Body of pancreas (tissue), 4 donors: Measurements from ENCODE around the gene RTL1. TPM values are rescaled to one million over a fixed set of nuclear protein-coding genes. Genes with fewer than 3 reads are reported as not detected.

ENCODE experiments used
- ATAC-seq: fragments of 150-250 bp; one replicate; pipeline ENCODE4 v1.9.1; 2016
- DNase-seq, 4 donors: peaks; one replicate each; pipeline ENCODE4 v3.0.0-alpha.2; 2019
- H3K27ac ChIP-seq, 4 donors: fragments of 200-600 bp; sonication (generic); 1 replicate in 3 of 4; 2 replicates in 1 of 4; pipeline versions ENCODE4 v1.5.1 to v1.6.1; 2016 to 2019; ENCODE audit warnings: mild to moderate bottlenecking in 1 of 4, mixed read lengths in 1 of 4, moderate library complexity in 1 of 4
- H3K27me3 ChIP-seq, 2 donors: fragments of 200-600 bp; sonication (generic); one replicate each; pipeline ENCODE4 v1.6.0; 2016; ENCODE audit warnings: mild to moderate bottlenecking in 1 of 2
- H3K36me3 ChIP-seq, 2 donors: fragments of 200-600 bp; sonication (generic); replicated peaks in 1 of 2; 2 replicates each; pipeline ENCODE4 v1.5.1; 2016; ENCODE audit warnings: low read depth in 2 of 2; ENCODE audit not compliant: insufficient read depth in 1 of 2
- H3K4me1 ChIP-seq: fragments of 200-600 bp; sonication (generic); one replicate; pipeline ENCODE4 v1.6.0; 2016
- H3K4me3 ChIP-seq, 2 donors: fragments of 200-600 bp; sonication (generic); 1 replicate in 1 of 2; 2 replicates in 1 of 2; pipeline ENCODE4 v1.5.1; 2016 to 2019
- H3K9me3 ChIP-seq, 3 donors: fragments of 200-600 bp; sonication (generic); 1 replicate in 2 of 3; 2 replicates in 1 of 3; pipeline ENCODE4 v1.5.1; 2016
- CTCF ChIP-seq, 7 experiments: fragments of 450-650 bp in 4 of 7; fragments of 200-600 bp in 3 of 7; sonication (generic) in 3 of 7; IDR thresholded peaks; one replicate each; pipeline ENCODE4 v1.5.1; 2016 to 2019; ENCODE audit warnings: antibody characterized with exemption in 7 of 7
- POLR2A ChIP-seq, 3 donors: fragments of 450-650 bp; IDR thresholded peaks; one replicate each; pipeline ENCODE4 v1.6.1; 2016; ENCODE audit warnings: antibody characterized with exemption in 3 of 3, mild to moderate bottlenecking in 2 of 3
- WGBS, 2 donors: methylation state at CpG; one replicate each; pipeline ENCODE4 v1.1.5; 2017; 5-methylcytosine and 5-hydroxymethylcytosine counted together
- intact Hi-C: fragments of 100-400 bp; cut with DNase I; formaldehyde crosslinking; loops from one replicate; pipeline ENCODE4 v1.15.1; 2023
- total RNA-seq, 2 donors: library from RNA; depleted of rRNA; stranded (reverse); fragments of >200 nt; gene quantifications; one replicate each; pipeline ENCODE4 v1.1.0, GENCODE V29; 2016

The RTL1 gene
- total RNA-seq, 2 donors from 2014 or later: 0.26 TPM; not detected in 1

- DNase-seq (no peak), ATAC-seq (no peak)
- H3K4me1 ChIP-seq: peaks cover under 1% of the 10 kb centered on the region
- no peaks in the 10 kb centered on the region for H3K36me3 ChIP-seq
- no peaks in the 10 kb centered on the region for H3K27me3 ChIP-seq
- H3K4me3 ChIP-seq: no peak overlapping the region
- 70 to 84% methylated on average over 4 to 11 of the region's 11 CpGs for WGBS, 2 donors
- TF ChIP-seq POLR2A (IDR thresholded peaks at IDR 0.05): no peak
- H3K27ac ChIP-seq: no peak overlapping the region
- H3K9me3 ChIP-seq: no peaks in the 10 kb centered on the region
- intact Hi-C loops: no loop called here
Observed at GRCh38 chr14:100883789-100884101, 19.8 kb downstream of the RTL1 start.

- DNase-seq (no peak), ATAC-seq (no peak)
- Histone ChIP-seq H3K27ac (no peak overlapping the region), H3K36me3 (no peaks in the 10 kb centered on the region), H3K4me3 (no peak overlapping the region), H3K27me3 (no peaks in the 10 kb centered on the region), H3K4me1 (no peaks in the 10 kb centered on the region), H3K9me3 (no peaks in the 10 kb centered on the region)
- 91 to 92% methylated on average over 37 to 46 of the region's 46 CpGs for WGBS, 2 donors
- intact Hi-C loops: no loop called here
- no peak for TF ChIP-seq CTCF (IDR thresholded peaks at IDR 0.05)
- no peak for TF ChIP-seq POLR2A (IDR thresholded peaks at IDR 0.05)
Observed at GRCh38 chr14:100882991-100883788, 20.3 kb downstream of the RTL1 start.

- WGBS, 2 donors: 88 to 93% methylated on average over 48 to 49 of the region's 49 CpGs
Observed at GRCh38 chr14:100882026-100882967, 21.2 kb downstream of the RTL1 start.

GRCh38 chr14:100881211-100882025 lies 22.1 kb downstream of the RTL1 start:
- Histone ChIP-seq H3K36me3 (no peaks in the 10 kb centered on the region), H3K4me1 (no peaks in the 10 kb centered on the region), H3K9me3 (no peaks in the 10 kb centered on the region), H3K27me3 (no peaks in the 10 kb centered on the region), H3K27ac (no peak overlapping the region), H3K4me3 (no peak overlapping the region)
- DNase-seq: no peak
- no peak for ATAC-seq
- TF ChIP-seq CTCF (IDR thresholded peaks at IDR 0.05): no peak
- intact Hi-C loops: no loop called here
- 89 to 93% methylated on average over 32 to 35 of the region's 38 CpGs for WGBS, 2 donors

More at GRCh38 chr14:100882026-100882967, 21.2 kb downstream of the RTL1 start:
- no peak overlapping the region for H3K4me3 ChIP-seq
- H3K27ac ChIP-seq: no peak overlapping the region
- intact Hi-C loops: no loop called here
- TF ChIP-seq CTCF (IDR thresholded peaks at IDR 0.05): no peak
- TF ChIP-seq POLR2A (IDR thresholded peaks at IDR 0.05): no peak
- no peak for ATAC-seq
- H3K27me3 ChIP-seq: no peaks in the 10 kb centered on the region
- no peaks in the 10 kb centered on the region for H3K9me3 ChIP-seq
- DNase-seq: no peak
- H3K36me3 ChIP-seq: no peaks in the 10 kb centered on the region
- no peaks in the 10 kb centered on the region for H3K4me1 ChIP-seq
